ENCODE measurements around the gene EPHB1.

DNA sequence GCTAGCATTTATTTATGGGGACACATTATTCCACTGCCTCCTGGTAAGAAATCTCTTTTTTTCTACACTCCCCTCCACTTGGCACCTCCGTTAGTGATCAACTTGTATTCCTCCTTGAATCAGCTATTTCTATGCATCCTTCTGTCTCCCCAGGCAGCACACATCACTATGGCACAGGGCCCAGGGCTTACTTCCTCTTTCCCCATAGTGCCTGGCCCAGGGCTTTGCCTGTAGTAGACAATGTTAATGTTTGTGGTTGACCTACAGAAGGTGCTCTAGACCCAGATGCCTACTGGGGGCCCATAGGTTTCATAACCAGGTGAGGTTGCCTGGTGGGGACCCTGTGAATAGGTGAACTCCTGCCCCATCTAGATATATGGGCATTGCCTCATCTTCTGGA is 44.9 kb downstream of the EPHB1 start:
- no peak for TF ChIP-seq GATA3 (IDR thresholded peaks at IDR 0.05; ENCODE audit: low read depth, low read length)
- TF ChIP-seq GATA2 (IDR thresholded peaks at IDR 0.05; ENCODE audit: low read depth, low read length), result no peak

All from SH-SY5Y (cell line).